GM18519 (cell line): ENCODE results near the gene CLASRP.
"Not testable (repeated sequence)": the region's sequence is repeated elsewhere in the genome, so short reads cannot be mapped to it uniquely, and the experiment has no call there.

ENCODE experiments used
- ATAC-seq: cut with Tn5 transposase; IDR thresholded peaks from one replicate; pipeline ENCODE4 v1.9.1; 2021; ENCODE audit warnings: mild to moderate bottlenecking, moderate library complexity; ENCODE audit not compliant: unreplicated experiment, low FRiP score

CLASRP gene

GRCh38 chr19:45038931-45039893 lies at the start of gene CLASRP:
CLASRP (plus strand) TSS chr19:45039045; CDS start chr19:45040213, 1,168 bp downstream.
- no peak for ATAC-seq

GRCh38 chr19:44990459-44990858 lies 48.4 kb upstream of the CLASRP start:
- ATAC-seq, result no peak

DNA sequence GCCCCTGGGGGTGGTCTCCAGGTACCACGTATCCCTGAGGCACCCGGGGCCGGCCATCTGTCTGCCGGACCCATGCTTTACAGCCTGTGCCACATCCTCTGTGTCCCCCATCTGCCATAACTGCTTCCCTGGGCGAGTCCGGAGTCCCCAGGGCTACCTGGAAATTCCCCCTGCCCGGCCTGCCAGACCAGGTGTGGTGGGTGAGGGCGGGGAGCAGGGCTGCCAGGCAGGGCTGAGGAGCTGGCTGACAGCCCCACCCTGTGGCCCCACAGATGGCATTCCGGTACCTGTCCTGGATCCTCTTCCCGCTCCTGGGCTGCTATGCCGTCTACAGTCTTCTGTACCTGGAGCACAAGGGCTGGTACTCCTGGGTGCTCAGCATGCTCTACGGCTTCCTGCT lies 47.9 kb upstream of the CLASRP start:
- no peak for ATAC-seq

GRCh38 chr19:44992336-44993163 lies 46.3 kb upstream of the CLASRP start:
- no peak for ATAC-seq

GRCh38 chr19:44993526-44993925 lies 45.3 kb upstream of the CLASRP start:
- ATAC-seq, result no peak

DNA sequence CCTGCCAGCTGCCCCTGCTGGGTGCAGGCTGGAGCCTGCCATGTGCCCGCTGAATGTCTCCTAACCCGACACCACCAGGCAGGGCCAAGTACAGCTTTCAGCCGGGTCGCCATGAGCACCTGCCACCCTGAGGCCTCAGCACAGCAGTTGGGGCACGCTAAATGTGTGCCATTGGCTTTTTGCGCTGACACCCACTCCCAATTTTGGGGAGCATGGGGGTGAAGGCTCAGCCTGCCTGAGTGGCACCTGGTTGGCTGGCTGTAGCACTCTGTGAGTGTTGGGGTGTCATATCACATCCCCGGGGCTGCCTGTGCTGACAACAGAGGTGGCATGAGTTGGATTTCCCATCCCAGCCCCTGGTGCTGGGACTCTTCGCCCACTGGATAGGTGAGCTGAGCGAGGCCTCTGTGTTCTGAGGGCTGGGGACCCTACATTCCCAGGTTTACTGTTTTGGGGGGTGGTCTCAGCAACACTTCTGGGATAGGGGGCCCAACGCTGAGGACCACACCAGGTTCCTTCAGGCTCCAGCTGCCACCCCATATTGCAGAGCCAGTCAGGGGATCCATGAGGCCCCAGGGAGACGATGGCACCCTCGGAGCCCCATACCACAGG lies 44.8 kb upstream of the CLASRP start:
- no peak for ATAC-seq

DNA sequence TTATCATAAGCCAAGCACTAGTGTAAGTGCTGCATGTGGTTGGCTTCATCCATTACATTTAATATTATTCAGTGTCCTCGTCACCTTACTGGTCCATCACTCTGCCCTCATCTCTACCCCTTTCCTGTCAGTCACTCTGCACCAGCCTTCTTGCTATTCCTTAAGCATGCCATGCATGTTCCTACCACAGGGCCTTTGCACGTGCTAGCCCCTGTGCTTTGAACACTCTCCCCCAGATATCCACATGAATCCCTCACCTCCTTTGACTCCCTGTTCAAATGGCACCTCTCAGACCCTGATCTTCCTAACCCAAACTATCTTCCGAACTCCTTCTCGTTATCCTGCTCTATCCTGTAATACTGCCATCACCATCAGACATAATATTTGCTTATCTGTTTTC lies 40.8 kb upstream of the CLASRP start:
- ATAC-seq, result no peak

- ATAC-seq, result not testable (repeated sequence)
These were observed 39.5 kb upstream of the CLASRP start for GRCh38 chr19:44999131-44999925.

- not testable (repeated sequence) for ATAC-seq
These were observed 38.2 kb upstream of the CLASRP start for GRCh38 chr19:45000665-45001064.

- ATAC-seq, result peak; percentile 28
These were observed 37.6 kb upstream of the CLASRP start, which contains the start of gene RELB for GRCh38 chr19:45001087-45001739. RELB (plus strand) TSS chr19:45001464; CDS start chr19:45001580, 116 bp downstream.

- ATAC-seq, result no peak
These were observed 35.4 kb upstream of the CLASRP start for GRCh38 chr19:45003485-45003884.

GRCh38 chr19:45005787-45006186 lies 33.1 kb upstream of the CLASRP start:
- ATAC-seq, result no peak

DNA sequence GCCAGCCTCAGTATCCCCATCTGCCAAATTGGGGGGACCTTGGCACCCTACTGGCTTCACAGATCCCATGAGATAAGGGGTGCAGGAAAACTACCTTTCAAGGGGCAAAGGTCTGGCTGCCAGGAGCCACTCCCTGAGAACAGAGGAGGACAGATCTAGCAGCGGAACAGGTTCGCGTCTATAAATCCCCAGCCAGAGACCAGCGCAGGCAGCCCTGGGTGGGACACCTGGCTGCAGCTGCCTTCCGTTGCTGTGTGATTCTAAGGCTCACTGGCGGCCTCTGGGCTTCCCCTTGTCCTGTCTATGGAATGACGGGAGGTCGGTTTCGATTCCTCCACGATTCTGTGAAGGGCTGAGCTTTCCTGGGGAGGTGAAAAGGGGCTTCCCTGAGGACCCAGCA lies 30.3 kb upstream of the CLASRP start:
- ATAC-seq, result no peak

GRCh38 chr19:45009625-45010255 lies 29.1 kb upstream of the CLASRP start:
- no peak for ATAC-seq

- no peak for ATAC-seq
These were observed 28.5 kb upstream of the CLASRP start for GRCh38 chr19:45010306-45010705.

DNA sequence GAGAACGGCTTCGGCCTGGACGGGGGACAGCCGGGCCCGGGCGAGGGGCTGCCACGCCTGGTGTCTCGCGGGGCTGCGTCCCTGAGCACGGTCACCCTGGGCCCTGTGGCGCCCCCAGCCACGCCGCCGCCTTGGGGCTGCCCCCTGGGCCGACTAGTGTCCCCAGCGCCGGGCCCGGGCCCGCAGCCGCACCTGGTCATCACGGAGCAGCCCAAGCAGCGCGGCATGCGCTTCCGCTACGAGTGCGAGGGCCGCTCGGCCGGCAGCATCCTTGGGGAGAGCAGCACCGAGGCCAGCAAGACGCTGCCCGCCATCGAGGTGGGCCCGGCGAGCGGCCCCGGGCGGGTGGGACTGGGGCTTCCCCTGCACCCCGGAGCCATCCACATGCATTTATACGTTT lies 26.9 kb upstream of the CLASRP start:
- no peak for ATAC-seq

- peak; percentile 50 for ATAC-seq
These were observed 22.2 kb upstream of the CLASRP start for GRCh38 chr19:45016388-45017314.

DNA sequence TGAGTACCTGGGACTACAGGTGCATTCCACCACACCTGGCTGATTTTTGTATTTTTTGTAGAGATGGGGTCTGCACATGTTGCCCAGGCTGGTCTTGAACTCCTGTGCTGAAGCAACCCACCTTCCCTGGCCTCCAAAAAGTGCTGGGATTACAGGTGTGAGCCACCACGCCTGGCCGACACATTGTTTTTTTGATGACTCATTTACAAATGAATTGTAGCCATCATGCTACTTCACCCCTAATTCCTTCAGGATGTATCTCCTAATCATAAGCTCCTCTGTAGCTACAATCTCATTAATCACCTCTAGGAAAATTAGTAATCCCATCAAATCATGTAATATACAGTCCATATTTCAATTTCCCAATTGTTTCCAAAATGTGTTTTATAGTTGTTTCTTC lies 19.7 kb upstream of the CLASRP start:
- no peak for ATAC-seq
